ENCODE results near the gene ATOSA. TPM values are rescaled to one million over a fixed set of nuclear protein-coding genes. Genes with fewer than 3 reads are reported as not detected.

ATOSA gene
- total RNA-seq, 1 experiment from 2014 or later = 4.7 TPM

GRCh38 chr15:52658955-52659354 lies 20.2 kb downstream of the ATOSA start:
- H3K9ac ChIP-seq (ENCODE audit: low read length) = no peak overlapping the region
- POLR2A ChIA-PET = no interaction called here
- no peak overlapping the region for H3K4me2 ChIP-seq (ENCODE audit: low read length)
- no peaks in the 10 kb centered on the region for H3K9me3 ChIP-seq (ENCODE audit: control insufficient read depth in 1 of 2, insufficient read depth in 1 of 2, low read depth in 1 of 2, low read length in 2 of 2)
- RAD21 ChIA-PET (ENCODE audit: low non-redundant PET in 1 of 2, low total read pairs in 2 of 2, uncharacterized antibody in 2 of 2, unreplicated experiment in 2 of 2) = no interaction called here
- intact Hi-C loops (cut with micrococcal nuclease) = no loop called here
- H3K36me3 ChIP-seq (ENCODE audit: control insufficient read depth in 1 of 2, insufficient read depth in 2 of 2, low read length in 2 of 2) = no peaks in the 10 kb centered on the region
- no peak overlapping the region for H3K27ac ChIP-seq (ENCODE audit: low read depth, low read length)
- TF ChIP-seq MAX (IDR thresholded peaks at IDR 0.05) (no peak), ELF1 (IDR thresholded peaks at IDR 0.05; ENCODE audit: borderline replicate concordance, low read depth) (no peak), EZH2 (IDR thresholded peaks at IDR 0.05) (no peak), EGR1 (IDR thresholded peaks at IDR 0.05; ENCODE audit: low read depth) (no peak), RAD21 (IDR thresholded peaks at IDR 0.05; ENCODE audit: low read depth) (no peak), POLR2A (IDR thresholded peaks at IDR 0.05; ENCODE audit: borderline replicate concordance, extremely low read depth, insufficient read depth, insufficient read length) (no peak), YY1 (IDR thresholded peaks at IDR 0.05; ENCODE audit: extremely low read depth, insufficient replicate concordance, low read depth, low read length) (no peak)
- TF ChIP-seq, protein P1, sequence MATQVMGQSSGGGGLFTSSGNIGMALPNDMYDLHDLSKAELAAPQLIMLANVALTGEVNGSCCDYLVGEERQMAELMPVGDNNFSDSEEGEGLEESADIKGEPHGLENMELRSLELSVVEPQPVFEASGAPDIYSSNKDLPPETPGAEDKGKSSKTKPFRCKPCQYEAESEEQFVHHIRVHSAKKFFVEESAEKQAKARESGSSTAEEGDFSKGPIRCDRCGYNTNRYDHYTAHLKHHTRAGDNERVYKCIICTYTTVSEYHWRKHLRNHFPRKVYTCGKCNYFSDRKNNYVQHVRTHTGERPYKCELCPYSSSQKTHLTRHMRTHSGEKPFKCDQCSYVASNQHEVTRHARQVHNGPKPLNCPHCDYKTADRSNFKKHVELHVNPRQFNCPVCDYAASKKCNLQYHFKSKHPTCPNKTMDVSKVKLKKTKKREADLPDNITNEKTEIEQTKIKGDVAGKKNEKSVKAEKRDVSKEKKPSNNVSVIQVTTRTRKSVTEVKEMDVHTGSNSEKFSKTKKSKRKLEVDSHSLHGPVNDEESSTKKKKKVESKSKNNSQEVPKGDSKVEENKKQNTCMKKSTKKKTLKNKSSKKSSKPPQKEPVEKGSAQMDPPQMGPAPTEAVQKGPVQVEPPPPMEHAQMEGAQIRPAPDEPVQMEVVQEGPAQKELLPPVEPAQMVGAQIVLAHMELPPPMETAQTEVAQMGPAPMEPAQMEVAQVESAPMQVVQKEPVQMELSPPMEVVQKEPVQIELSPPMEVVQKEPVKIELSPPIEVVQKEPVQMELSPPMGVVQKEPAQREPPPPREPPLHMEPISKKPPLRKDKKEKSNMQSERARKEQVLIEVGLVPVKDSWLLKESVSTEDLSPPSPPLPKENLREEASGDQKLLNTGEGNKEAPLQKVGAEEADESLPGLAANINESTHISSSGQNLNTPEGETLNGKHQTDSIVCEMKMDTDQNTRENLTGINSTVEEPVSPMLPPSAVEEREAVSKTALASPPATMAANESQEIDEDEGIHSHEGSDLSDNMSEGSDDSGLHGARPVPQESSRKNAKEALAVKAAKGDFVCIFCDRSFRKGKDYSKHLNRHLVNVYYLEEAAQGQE (IDR thresholded peaks at IDR 0.05; ENCODE audit: low read depth) = no peak
- no peak overlapping the region for H2AFZ ChIP-seq (ENCODE audit: low read depth, low read length, poor library complexity, severe bottlenecking)
- no peaks in the 10 kb centered on the region for H3K79me2 ChIP-seq (ENCODE audit: insufficient read depth, low read length)
- no TSS peak for BruUV-seq (replicated peaks)
- no peak for ATAC-seq
- no peaks in the 10 kb centered on the region for H3K4me1 ChIP-seq (ENCODE audit: control insufficient read depth in 1 of 2, insufficient read depth in 2 of 2, low read length in 2 of 2)
- CTCF ChIA-PET = no interaction called here
- DNase-seq (ENCODE audit: low read depth, low spot score) = no peak
- no peaks in the 10 kb centered on the region for H3K9me2 ChIP-seq (ENCODE audit: insufficient read depth)
- no peaks in the 10 kb centered on the region for H4K20me1 ChIP-seq (ENCODE audit: insufficient read depth)
- H3K4me3 ChIP-seq (replicated peaks in 1 of 2; ENCODE audit: low read depth in 1 of 2, low read length in 2 of 2) = no peak overlapping the region
- no peaks in the 10 kb centered on the region for H3K27me3 ChIP-seq (ENCODE audit: insufficient read depth, low read length)
